ENCODE results near the gene FLOT1. TPM values are rescaled to one million over a fixed set of nuclear protein-coding genes. Genes with fewer than 3 reads are reported as not detected.

Gene FLOT1
- total and polyA plus RNA-seq, 2 of the 13 experiments (the other 11 are each of a cell fraction or from before 2014, with no cell fraction given), result 82.3 to 130 TPM

GRCh38 chr6:30678964-30679726, 63.3 kb downstream of the FLOT1 start (continued):
- TF ChIP-seq SCMH1 (CRISPR knock-in tag; IDR thresholded peaks at IDR 0.05; ENCODE audit: borderline replicate concordance) (no peak), ZFP36L2 (CRISPR knock-in tag; IDR thresholded peaks at IDR 0.05) (peak; percentile 78; the same call in 1 of the 2 replicates), SRF (IDR thresholded peaks at IDR 0.05; ENCODE audit: low read depth, low read length) (0 out of 2 replicates have a peak, but pooled peaks have one; percentile 15), HIC2 (CRISPR knock-in tag; IDR thresholded peaks at IDR 0.05; ENCODE audit: low read depth) (peak; percentile 36; the same call in 1 of the 2 replicates), YY1 (IDR thresholded peaks at IDR 0.05; ENCODE audit: insufficient read depth, insufficient replicate concordance, low read depth, low read length) (peak; percentile 73), HMG20B (CRISPR knock-in tag; conservative IDR thresholded peaks at IDR 0.05) (no peak), ATF1 (CRISPR knock-in tag; IDR thresholded peaks at IDR 0.05) (no peak), HBP1 (CRISPR knock-in tag; IDR thresholded peaks at IDR 0.05; ENCODE audit: low read depth) (peak; percentile 88), TCF7 (IDR thresholded peaks at IDR 0.05; ENCODE audit: low read depth) (no peak), MAFG (CRISPR knock-in tag; IDR thresholded peaks at IDR 0.05) (no peak), PITX1 (CRISPR knock-in tag; IDR thresholded peaks at IDR 0.05) (peak; percentile 84), HMGA1 (CRISPR knock-in tag; conservative IDR thresholded peaks at IDR 0.05) (no peak), FOXO4 (CRISPR knock-in tag; conservative IDR thresholded peaks at IDR 0.05) (no peak), FIP1L1 (IDR thresholded peaks at IDR 0.05; ENCODE audit: borderline replicate concordance, insufficient read depth, low read depth, low read length) (no peak), NPAS2 (CRISPR knock-in tag; IDR thresholded peaks at IDR 0.05; ENCODE audit: borderline replicate concordance) (no peak), NKX3-1 (CRISPR knock-in tag; IDR thresholded peaks at IDR 0.05) (no peak), FOXO1 (CRISPR knock-in tag; IDR thresholded peaks at IDR 0.05) (peak; percentile 74), ARID5B (CRISPR knock-in tag; IDR thresholded peaks at IDR 0.05) (peak; percentile 67)
